Measurements from ENCODE around the gene MATCAP1. TPM values are rescaled to one million over a fixed set of nuclear protein-coding genes. Genes with fewer than 3 reads are reported as not detected.

MATCAP1 gene
- total and polyA plus RNA-seq, 2 of the 13 experiments (the other 11 are each of a cell fraction or from before 2014, with no cell fraction given), result 11.2 to 24.5 TPM

DNA sequence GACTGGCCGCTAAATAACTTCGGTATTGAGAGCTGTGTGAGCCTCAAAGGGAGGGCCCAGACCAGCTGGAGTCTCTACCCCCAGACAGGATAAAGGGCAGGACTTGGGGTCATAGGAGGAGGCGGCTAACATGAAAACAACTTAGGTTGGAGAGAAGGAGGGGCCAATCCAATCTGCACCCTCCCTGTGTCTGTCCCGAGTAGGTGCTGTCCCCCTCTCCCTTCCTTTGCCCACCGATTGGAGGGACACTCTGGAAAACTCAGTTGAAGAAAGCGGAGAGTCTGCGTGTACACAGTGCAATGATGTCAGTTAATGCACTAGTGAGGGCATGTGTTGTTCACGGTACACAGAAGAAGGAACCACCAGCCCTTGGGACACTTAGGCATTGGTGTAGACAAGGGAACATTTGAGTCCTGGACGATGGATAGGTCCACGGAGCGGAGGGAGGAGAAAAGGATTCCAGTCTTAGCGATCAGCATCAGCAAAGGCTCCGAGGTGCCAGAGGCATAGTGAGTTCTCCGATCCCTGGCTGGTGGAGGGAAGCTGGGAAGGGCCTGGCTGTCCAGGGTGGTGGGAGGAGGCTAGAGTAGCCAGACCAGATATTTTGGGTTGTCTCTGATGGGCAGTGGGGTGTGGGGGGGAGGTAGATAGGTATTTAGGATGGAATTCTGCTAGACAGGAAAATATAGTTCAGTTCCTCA, 12.7 kb downstream of the MATCAP1 start:
- POLR2A ChIA-PET, result interaction anchor here (0.7 to 3.4 kb wide), 23 partner anchors 11 to 341 kb away, joined by 3 to 54 read pairs (median 4); partner anchors contain the start of genes B3GNT9, CBFB, E2F4 and EXOC3L1
- Histone ChIP-seq H3K4me2 (ENCODE audit: low read depth, low read length) (peak overlapping the region; percentile 99), H3K79me2 (ENCODE audit: insufficient read depth, low read length) (no peaks in the 10 kb centered on the region), H3K27me3 (ENCODE audit: control insufficient read depth in 1 of 2, insufficient read depth in 2 of 2, low read length in 2 of 2) (peaks cover 3 to 29% of the 10 kb centered on the region in 2 experiments; a peak in 4 of 5 replicates), H3K9me3 (ENCODE audit: low read length) (no peaks in the 10 kb centered on the region), H3K9ac (ENCODE audit: insufficient read depth, low read depth, low read length) (peak overlapping the region; percentile 75), H3K27ac (ENCODE audit: extremely low read length, insufficient read depth, low read length) (peak overlapping the region; percentile 71), H3K4me3 (replicated peaks in 1 of 3; ENCODE audit: insufficient read depth in 1 of 3, low read depth in 2 of 3, low read length in 3 of 3) (peak overlapping the region; percentile 65 to 78 (median 67)), H3K36me3 (replicated peaks in 1 of 2; ENCODE audit: control insufficient read depth in 1 of 2, insufficient read depth in 2 of 2, low read length in 2 of 2) (no peaks in the 10 kb centered on the region; a peak in 1 of 5 replicates), H2AFZ (ENCODE audit: low read length) (peak overlapping the region; percentile 24), H3K4me1 (ENCODE audit: insufficient read depth, low read length) (peaks cover 62% of the 10 kb centered on the region), H4K20me1 (ENCODE audit: insufficient read depth, low read length) (no peaks in the 10 kb centered on the region)
- intact Hi-C loops (cut with micrococcal nuclease; ENCODE audit: unreplicated experiment), result loop anchor here (1.0 kb wide), 2 partner anchors 12 to 194 kb away; partner anchors contain the start of gene MATCAP1
- TSS peak; percentile 64 for BruUV-seq (replicated peaks)
- WGBS (ENCODE audit: low lambda C conversion rate), result 3% methylated on average over 13 of the region's 14 CpGs
- ATAC-seq, result peak; percentile 12
- FAIRE-seq, result no peak
- DNase-seq (ENCODE audit: low spot score), result peak; percentile 45
- CTCF ChIA-PET (ENCODE audit: low intra/inter-chr PET ratio, low total read pairs), result interaction anchor here (0.7 to 1.5 kb wide), 2 partner anchors 11 to 13 kb away, joined by 3 to 4 read pairs; partner anchors contain the start of genes FBXL8, MATCAP1 and TRADD
- in situ Hi-C loops (cut with HindIII; ENCODE audit: extremely low pct_ligation_motif_present, low pct_unique_long_range_greater_than_20kb), result no loop called here
- no peak for TF ChIP-seq POLR2G (IDR thresholded peaks at IDR 0.05; ENCODE audit: low read depth, low read length)
- TF ChIP-seq REL (CRISPR knock-in tag; conservative IDR thresholded peaks at IDR 0.05), result peak; percentile 82; the same call in 1 of the 2 replicates
- TF ChIP-seq WIZ (CRISPR knock-in tag; IDR thresholded peaks at IDR 0.05), result no peak; the same call in 1 of the 2 replicates
- TF ChIP-seq ZNF775 (CRISPR knock-in tag; IDR thresholded peaks at IDR 0.05; ENCODE audit: borderline replicate concordance), result peak; percentile 78; the same call in 1 of the 2 replicates
- TF ChIP-seq, protein P1, sequence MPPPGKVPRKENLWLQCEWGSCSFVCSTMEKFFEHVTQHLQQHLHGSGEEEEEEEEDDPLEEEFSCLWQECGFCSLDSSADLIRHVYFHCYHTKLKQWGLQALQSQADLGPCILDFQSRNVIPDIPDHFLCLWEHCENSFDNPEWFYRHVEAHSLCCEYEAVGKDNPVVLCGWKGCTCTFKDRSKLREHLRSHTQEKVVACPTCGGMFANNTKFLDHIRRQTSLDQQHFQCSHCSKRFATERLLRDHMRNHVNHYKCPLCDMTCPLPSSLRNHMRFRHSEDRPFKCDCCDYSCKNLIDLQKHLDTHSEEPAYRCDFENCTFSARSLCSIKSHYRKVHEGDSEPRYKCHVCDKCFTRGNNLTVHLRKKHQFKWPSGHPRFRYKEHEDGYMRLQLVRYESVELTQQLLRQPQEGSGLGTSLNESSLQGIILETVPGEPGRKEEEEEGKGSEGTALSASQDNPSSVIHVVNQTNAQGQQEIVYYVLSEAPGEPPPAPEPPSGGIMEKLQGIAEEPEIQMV (CRISPR knock-in tag; IDR thresholded peaks at IDR 0.05; ENCODE audit: low read depth), result peak; percentile 78; the same call in 1 of the 2 replicates
- no peak for TF ChIP-seq RCOR2 (CRISPR knock-in tag; IDR thresholded peaks at IDR 0.05)
- TF ChIP-seq NFIB (CRISPR knock-in tag; IDR thresholded peaks at IDR 0.05; ENCODE audit: borderline replicate concordance), result 0 out of 2 replicates have a peak, but pooled peaks have one; percentile 14
- 0 out of 2 replicates have a peak, but pooled peaks have one; percentile 19 for TF ChIP-seq ZBTB2 (CRISPR knock-in tag; IDR thresholded peaks at IDR 0.05; ENCODE audit: low read depth)
- TF ChIP-seq SRY (CRISPR knock-in tag; IDR thresholded peaks at IDR 0.05), result no peak
- TF ChIP-seq, protein P2, sequence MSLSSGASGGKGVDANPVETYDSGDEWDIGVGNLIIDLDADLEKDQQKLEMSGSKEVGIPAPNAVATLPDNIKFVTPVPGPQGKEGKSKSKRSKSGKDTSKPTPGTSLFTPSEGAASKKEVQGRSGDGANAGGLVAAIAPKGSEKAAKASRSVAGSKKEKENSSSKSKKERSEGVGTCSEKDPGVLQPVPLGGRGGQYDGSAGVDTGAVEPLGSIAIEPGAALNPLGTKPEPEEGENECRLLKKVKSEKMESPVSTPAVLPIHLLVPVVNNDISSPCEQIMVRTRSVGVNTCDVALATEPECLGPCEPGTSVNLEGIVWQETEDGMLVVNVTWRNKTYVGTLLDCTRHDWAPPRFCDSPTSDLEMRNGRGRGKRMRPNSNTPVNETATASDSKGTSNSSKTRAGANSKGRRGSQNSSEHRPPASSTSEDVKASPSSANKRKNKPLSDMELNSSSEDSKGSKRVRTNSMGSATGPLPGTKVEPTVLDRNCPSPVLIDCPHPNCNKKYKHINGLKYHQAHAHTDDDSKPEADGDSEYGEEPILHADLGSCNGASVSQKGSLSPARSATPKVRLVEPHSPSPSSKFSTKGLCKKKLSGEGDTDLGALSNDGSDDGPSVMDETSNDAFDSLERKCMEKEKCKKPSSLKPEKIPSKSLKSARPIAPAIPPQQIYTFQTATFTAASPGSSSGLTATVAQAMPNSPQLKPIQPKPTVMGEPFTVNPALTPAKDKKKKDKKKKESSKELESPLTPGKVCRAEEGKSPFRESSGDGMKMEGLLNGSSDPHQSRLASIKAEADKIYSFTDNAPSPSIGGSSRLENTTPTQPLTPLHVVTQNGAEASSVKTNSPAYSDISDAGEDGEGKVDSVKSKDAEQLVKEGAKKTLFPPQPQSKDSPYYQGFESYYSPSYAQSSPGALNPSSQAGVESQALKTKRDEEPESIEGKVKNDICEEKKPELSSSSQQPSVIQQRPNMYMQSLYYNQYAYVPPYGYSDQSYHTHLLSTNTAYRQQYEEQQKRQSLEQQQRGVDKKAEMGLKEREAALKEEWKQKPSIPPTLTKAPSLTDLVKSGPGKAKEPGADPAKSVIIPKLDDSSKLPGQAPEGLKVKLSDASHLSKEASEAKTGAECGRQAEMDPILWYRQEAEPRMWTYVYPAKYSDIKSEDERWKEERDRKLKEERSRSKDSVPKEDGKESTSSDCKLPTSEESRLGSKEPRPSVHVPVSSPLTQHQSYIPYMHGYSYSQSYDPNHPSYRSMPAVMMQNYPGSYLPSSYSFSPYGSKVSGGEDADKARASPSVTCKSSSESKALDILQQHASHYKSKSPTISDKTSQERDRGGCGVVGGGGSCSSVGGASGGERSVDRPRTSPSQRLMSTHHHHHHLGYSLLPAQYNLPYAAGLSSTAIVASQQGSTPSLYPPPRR (CRISPR knock-in tag; IDR thresholded peaks at IDR 0.05; ENCODE audit: borderline replicate concordance), result peak; percentile 69
- 0 out of 2 replicates have a peak, but pooled peaks have one; percentile 3 for TF ChIP-seq ETV5 (CRISPR knock-in tag; IDR thresholded peaks at IDR 0.05; ENCODE audit: borderline replicate concordance)
- TF ChIP-seq ZNF121 (CRISPR knock-in tag; IDR thresholded peaks at IDR 0.05), result no peak
- TF ChIP-seq NFATC3 (CRISPR knock-in tag; IDR thresholded peaks at IDR 0.05), result no peak
- TF ChIP-seq ZNF619 (CRISPR knock-in tag; IDR thresholded peaks at IDR 0.05), result 0 out of 2 replicates have a peak, but pooled peaks have one; percentile 1
- TF ChIP-seq KMT2B (CRISPR knock-in tag; IDR thresholded peaks at IDR 0.05), result no peak

Data from HepG2 (cell line).